Duodenal mucosa (tissue), 2 donors: Measurements from ENCODE around the gene EYA2.
"Not testable (repeated sequence)": the region's sequence is repeated elsewhere in the genome, so short reads cannot be mapped to it uniquely, and the experiment has no call there.

Source experiments
- H3K27ac ChIP-seq: one replicate; pipeline ENCODE4 v1.7.0; 2013; ENCODE audit warnings: low read depth, low read length
- H3K27me3 ChIP-seq, 2 donors: one replicate each; pipeline ENCODE4 v1.7.0; 2013; ENCODE audit warnings: low read length in 2 of 2, control low read depth in 1 of 2; ENCODE audit not compliant: insufficient read depth in 2 of 2, control insufficient read depth in 1 of 2
- H3K36me3 ChIP-seq, 2 donors: one replicate each; pipeline ENCODE4 v1.7.0; 2013; ENCODE audit warnings: low read length in 2 of 2, control low read depth in 1 of 2; ENCODE audit not compliant: insufficient read depth in 2 of 2, control insufficient read depth in 1 of 2
- H3K4me1 ChIP-seq, 2 donors: one replicate each; pipeline ENCODE4 v1.7.0; 2013; ENCODE audit warnings: low read length in 2 of 2, control low read depth in 1 of 2; ENCODE audit not compliant: insufficient read depth in 2 of 2, control insufficient read depth in 1 of 2
- H3K4me3 ChIP-seq, 2 donors: one replicate each; pipeline ENCODE4 v1.7.0; 2013; ENCODE audit warnings: low read length in 2 of 2, low read depth in 1 of 2
- H3K9ac ChIP-seq, 2 donors: one replicate each; pipeline ENCODE4 v1.7.0; 2013; ENCODE audit warnings: low read length in 2 of 2, low read depth in 1 of 2
- H3K9me3 ChIP-seq, 2 donors: one replicate each; pipeline ENCODE4 v1.7.0; 2013; ENCODE audit warnings: low read length in 2 of 2, control low read depth in 1 of 2; ENCODE audit not compliant: control insufficient read depth in 1 of 2

EYA2 gene

GRCh38 chr20:47173596-47174216 lies 279.1 kb downstream of the EYA2 start:
- Histone ChIP-seq H3K4me1 (no peaks in the 10 kb centered on the region), H3K9me3 (no peaks in the 10 kb centered on the region), H3K36me3 (no peaks in the 10 kb centered on the region), H3K27ac (no peak overlapping the region), H3K9ac (no peak overlapping the region), H3K4me3 (no peak overlapping the region), H3K27me3 (no peaks in the 10 kb centered on the region)

- Histone ChIP-seq H3K4me3 (no peak overlapping the region), H3K9ac (no peak overlapping the region), H3K4me1 (no peaks in the 10 kb centered on the region), H3K27me3 (no peaks in the 10 kb centered on the region), H3K36me3 (no peaks in the 10 kb centered on the region), H3K27ac (no peak overlapping the region), H3K9me3 (no peaks in the 10 kb centered on the region)
These were observed 280.0 kb downstream of the EYA2 start for GRCh38 chr20:47174456-47175243.

GRCh38 chr20:47175493-47175892 lies 280.9 kb downstream of the EYA2 start:
- Histone ChIP-seq H3K36me3 (no peaks in the 10 kb centered on the region), H3K4me1 (no peaks in the 10 kb centered on the region)

GRCh38 chr20:47176217-47176616 lies 281.6 kb downstream of the EYA2 start:
- H3K27ac ChIP-seq, H3K36me3 ChIP-seq: not testable (repeated sequence)

More at GRCh38 chr20:47175493-47175892, 280.9 kb downstream of the EYA2 start:
- Histone ChIP-seq H3K9ac (no peak overlapping the region), H3K4me3 (no peak overlapping the region), H3K27me3 (no peaks in the 10 kb centered on the region), H3K9me3 (no peaks in the 10 kb centered on the region), H3K27ac (no peak overlapping the region)

GRCh38 chr20:47178277-47178676 lies 283.6 kb downstream of the EYA2 start:
- Histone ChIP-seq H3K36me3 (no peaks in the 10 kb centered on the region), H3K27ac (no peak overlapping the region), H3K9me3 (no peaks in the 10 kb centered on the region), H3K9ac (no peak overlapping the region), H3K4me3 (no peak overlapping the region), H3K27me3 (no peaks in the 10 kb centered on the region), H3K4me1 (no peaks in the 10 kb centered on the region)

More at GRCh38 chr20:47176217-47176616, 281.6 kb downstream of the EYA2 start:
- not testable (repeated sequence) for H3K4me3 ChIP-seq, H3K9me3 ChIP-seq, H3K27me3 ChIP-seq, H3K4me1 ChIP-seq, H3K9ac ChIP-seq

- Histone ChIP-seq H3K9me3 (no peaks in the 10 kb centered on the region), H3K4me1 (no peaks in the 10 kb centered on the region), H3K27me3 (no peaks in the 10 kb centered on the region), H3K27ac (no peak overlapping the region), H3K9ac (no peak overlapping the region), H3K36me3 (no peaks in the 10 kb centered on the region), H3K4me3 (no peak overlapping the region)
These were observed 284.2 kb downstream of the EYA2 start for GRCh38 chr20:47178851-47179250.

- Histone ChIP-seq H3K27me3 (no peaks in the 10 kb centered on the region), H3K4me1 (no peaks in the 10 kb centered on the region), H3K27ac (no peak overlapping the region), H3K9me3 (no peaks in the 10 kb centered on the region), H3K9ac (no peak overlapping the region), H3K4me3 (no peak overlapping the region), H3K36me3 (no peaks in the 10 kb centered on the region)
These were observed 284.6 kb downstream of the EYA2 start for GRCh38 chr20:47179267-47179666.

GRCh38 chr20:47181056-47181862 lies 286.6 kb downstream of the EYA2 start:
- Histone ChIP-seq H3K9me3 (no peaks in the 10 kb centered on the region), H3K4me3 (no peak overlapping the region), H3K36me3 (no peaks in the 10 kb centered on the region), H3K27ac (no peak overlapping the region), H3K4me1 (no peaks in the 10 kb centered on the region), H3K9ac (no peak overlapping the region), H3K27me3 (no peaks in the 10 kb centered on the region)

GRCh38 chr20:47183367-47183766 lies 288.7 kb downstream of the EYA2 start:
- no peak overlapping the region for H3K27ac ChIP-seq
- no peak overlapping the region for H3K9ac ChIP-seq
- no peaks in the 10 kb centered on the region for H3K9me3 ChIP-seq
- H3K4me3 ChIP-seq: no peak overlapping the region
- H3K36me3 ChIP-seq: no peaks in the 10 kb centered on the region
- H3K27me3 ChIP-seq: no peaks in the 10 kb centered on the region
- H3K4me1 ChIP-seq: no peaks in the 10 kb centered on the region
